HG03342 (cell line): Measurements from ENCODE around the gene FAM161B.
"Not testable (repeated sequence)": the region's sequence is repeated elsewhere in the genome, so short reads cannot be mapped to it uniquely, and the experiment has no call there.

Experiments used
- ATAC-seq: cut with Tn5 transposase; IDR thresholded peaks from one replicate; pipeline ENCODE4 v1.9.1; 2021; ENCODE audit warnings: mild to moderate bottlenecking, moderate library complexity; ENCODE audit not compliant: unreplicated experiment

Gene FAM161B

GRCh38 chr14:73944432-73945158 is 5.3 kb downstream of the FAM161B start:
- no peak for ATAC-seq

DNA sequence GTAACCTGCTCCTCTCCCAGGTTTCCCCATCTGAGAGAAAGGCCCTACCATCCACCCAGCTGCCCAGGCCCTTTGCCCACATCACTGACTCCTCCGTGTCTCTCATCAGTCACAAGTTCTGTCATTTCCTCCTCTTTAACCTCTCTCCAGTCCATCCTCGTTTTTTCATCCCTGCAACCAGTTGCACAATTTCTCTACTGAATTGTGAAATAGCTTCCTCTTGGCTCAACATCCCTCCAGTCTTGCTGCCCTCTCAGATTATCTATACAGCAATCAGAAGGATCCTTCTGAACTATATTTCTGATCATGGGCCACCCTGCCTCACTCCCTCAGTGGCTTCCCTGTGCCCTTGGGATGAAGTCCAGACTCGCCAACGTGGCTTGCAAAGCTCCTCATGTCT is 6.8 kb downstream of the FAM161B start:
- ATAC-seq = no peak

DNA sequence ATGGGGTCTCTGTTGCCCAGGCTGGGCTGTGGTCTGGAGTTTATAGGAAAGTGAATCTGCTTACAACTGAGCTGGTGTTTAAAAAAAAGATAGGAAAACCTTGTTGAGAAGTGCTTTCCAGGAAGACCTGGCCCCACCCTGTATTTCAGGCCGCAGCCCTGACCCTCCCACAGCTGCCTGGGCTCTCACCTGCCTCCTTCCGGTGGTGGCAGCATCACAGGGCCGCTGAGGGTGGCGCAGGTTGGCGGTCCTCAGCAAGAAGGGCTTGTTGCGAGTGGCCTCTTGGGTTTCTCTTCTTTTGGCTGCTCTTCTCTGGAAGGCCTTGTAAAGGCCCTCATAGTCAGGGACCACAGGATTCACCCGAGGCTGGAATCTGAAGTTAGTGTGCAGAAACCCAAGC is 7.7 kb downstream of the FAM161B start:
- ATAC-seq = no peak

GRCh38 chr14:73937012-73937411 is 12.9 kb downstream of the FAM161B start:
- no peak for ATAC-seq

DNA sequence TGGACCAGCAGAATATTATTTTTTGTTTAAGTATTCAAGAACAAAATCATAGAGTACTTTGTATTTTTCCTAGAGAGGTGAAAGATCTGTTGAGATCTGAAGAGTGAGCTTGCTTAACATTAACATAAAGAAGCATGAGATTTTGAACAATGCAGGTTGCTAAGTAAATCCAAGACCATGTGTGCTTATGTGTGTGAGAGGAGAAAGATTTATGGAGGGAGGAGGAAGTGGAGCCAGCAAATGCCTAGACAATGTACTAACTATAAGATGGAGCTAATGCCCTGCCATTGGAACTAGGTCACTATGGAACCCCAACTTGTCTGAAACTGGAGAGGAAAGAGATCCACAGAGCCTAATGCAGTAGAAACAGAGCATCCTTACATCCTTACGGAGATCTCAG is 13.3 kb downstream of the FAM161B start:
- no peak for ATAC-seq

GRCh38 chr14:73935666-73936065 is 14.2 kb downstream of the FAM161B start:
- no peak for ATAC-seq

- ATAC-seq = no peak
These were observed 25.6 kb downstream of the FAM161B start for GRCh38 chr14:73924337-73924736.

DNA sequence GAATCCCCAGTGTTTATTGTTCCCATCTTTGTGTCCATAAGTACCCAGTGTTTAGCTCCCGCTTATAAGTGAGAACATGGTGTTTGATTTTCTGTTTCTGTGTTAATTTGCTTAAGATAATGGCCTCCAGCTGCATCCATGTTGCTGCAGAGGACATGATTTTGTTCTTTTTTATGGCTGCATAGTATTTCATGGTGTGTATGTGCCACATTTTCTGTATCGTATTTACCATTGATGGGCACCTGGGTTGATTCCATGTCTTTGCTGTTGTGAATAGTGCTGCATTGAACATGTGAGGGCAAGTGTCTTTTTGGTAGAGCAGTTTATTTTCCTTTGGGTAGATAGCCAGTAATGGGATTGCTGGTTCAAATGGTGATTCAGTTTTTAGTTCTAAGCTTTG is 30.4 kb downstream of the FAM161B start:
- not testable (repeated sequence) for ATAC-seq

- no peak for ATAC-seq
These were observed 33.6 kb downstream of the FAM161B start for GRCh38 chr14:73916324-73916723.

GRCh38 chr14:73913256-73913655 is 36.6 kb downstream of the FAM161B start:
- no peak for ATAC-seq

- no peak for ATAC-seq
These were observed 40.2 kb downstream of the FAM161B start for GRCh38 chr14:73909681-73910080.

DNA sequence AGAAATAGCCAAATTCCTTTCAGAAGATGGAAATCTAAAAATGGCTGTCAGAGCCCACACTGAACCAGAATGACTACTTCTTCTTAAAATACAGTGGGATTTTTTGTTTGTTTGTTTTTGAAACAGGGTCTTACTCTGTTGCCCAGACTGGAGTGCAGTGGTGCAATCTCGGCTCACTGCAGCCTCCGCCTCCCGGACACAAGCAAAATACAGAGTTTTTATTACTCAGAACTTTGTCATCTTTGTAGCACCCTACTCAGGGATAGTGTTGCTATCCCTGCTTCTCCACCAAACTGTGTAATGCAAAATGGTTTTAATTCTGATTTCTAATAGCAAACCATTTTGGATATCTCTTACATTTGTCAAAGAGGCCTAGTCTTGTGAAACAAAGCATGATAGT is 46.9 kb downstream of the FAM161B start:
- ATAC-seq = no peak

DNA sequence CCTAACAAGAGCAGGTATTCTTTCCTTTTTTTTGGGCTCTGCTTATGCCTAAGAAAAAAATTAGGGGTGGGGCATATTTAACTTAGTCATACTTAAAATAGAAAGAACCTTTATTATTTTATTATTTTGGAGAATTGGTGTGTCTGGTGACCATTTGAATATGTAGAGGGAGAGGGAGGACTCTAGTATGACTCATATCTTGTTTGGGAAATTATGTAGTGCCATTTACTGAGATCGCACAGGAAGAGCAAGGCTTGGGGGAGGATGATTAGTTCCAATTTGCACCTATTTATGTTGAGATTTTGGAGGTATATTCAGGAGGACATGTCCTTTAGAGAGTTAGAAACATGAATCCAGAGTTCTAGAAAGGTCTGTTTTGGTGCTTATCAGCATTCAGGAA is 53.4 kb downstream of the FAM161B start:
- ATAC-seq = no peak

GRCh38 chr14:73895939-73896338 is 54.0 kb downstream of the FAM161B start:
- ATAC-seq = no peak

GRCh38 chr14:73894180-73894687 is 55.7 kb downstream of the FAM161B start:
- ATAC-seq = not testable (repeated sequence)

GRCh38 chr14:73889376-73889775 is 60.5 kb downstream of the FAM161B start:
- ATAC-seq = no peak

GRCh38 chr14:73888971-73889370 is 60.9 kb downstream of the FAM161B start:
- no peak for ATAC-seq

- ATAC-seq = no peak
These were observed 61.5 kb downstream of the FAM161B start for GRCh38 chr14:73888460-73888725.

- ATAC-seq = no peak
These were observed 62.0 kb downstream of the FAM161B start for GRCh38 chr14:73887694-73888459.

GRCh38 chr14:73887318-73887616 is 62.6 kb downstream of the FAM161B start:
- no peak for ATAC-seq

- ATAC-seq = peak; percentile 92
These were observed 63.2 kb downstream of the FAM161B start, which contains the start of gene ZNF410 for GRCh38 chr14:73886449-73887317. TSS of gene ZNF410 (plus strand) at chr14:73886859. CDS start at chr14:73892176, 5,317 bp downstream.
